ENCODE data around the gene RHNO1. TPM values are rescaled to one million over a fixed set of nuclear protein-coding genes. Genes with fewer than 3 reads are reported as not detected.

The RHNO1 gene
- total RNA-seq, 1 donor from 2014 or later, result 55.5 TPM

- no peak for TF ChIP-seq CTCF (conservative IDR thresholded peaks at IDR 0.05)
- Mint-ChIP-seq H3K27me3 (ENCODE audit: low read depth) (no peaks in the 10 kb centered on the region), H3K4me3 (no peak overlapping the region), H3K27ac (ENCODE audit: unreplicated experiment) (no peak overlapping the region), H3K36me3 (ENCODE audit: low read depth) (no peaks in the 10 kb centered on the region), H3K4me1 (peaks cover 12% of the 10 kb centered on the region), H3K9me3 (no peaks in the 10 kb centered on the region)
- DNase-seq (ENCODE audit: low read depth, low spot score), result no peak
Measured at GRCh38 chr12:2855546-2855945, 21.5 kb upstream of the RHNO1 start.

- Mint-ChIP-seq H3K4me1 (peaks cover 12% of the 10 kb centered on the region), H3K27me3 (ENCODE audit: low read depth) (no peaks in the 10 kb centered on the region), H3K4me3 (no peak overlapping the region), H3K36me3 (ENCODE audit: low read depth) (no peaks in the 10 kb centered on the region), H3K27ac (ENCODE audit: unreplicated experiment) (no peak overlapping the region), H3K9me3 (no peaks in the 10 kb centered on the region)
- TF ChIP-seq CTCF (conservative IDR thresholded peaks at IDR 0.05), result no peak
- DNase-seq (ENCODE audit: low read depth, low spot score), result no peak
Measured at GRCh38 chr12:2856051-2856450, 21.0 kb upstream of the RHNO1 start.

DNA sequence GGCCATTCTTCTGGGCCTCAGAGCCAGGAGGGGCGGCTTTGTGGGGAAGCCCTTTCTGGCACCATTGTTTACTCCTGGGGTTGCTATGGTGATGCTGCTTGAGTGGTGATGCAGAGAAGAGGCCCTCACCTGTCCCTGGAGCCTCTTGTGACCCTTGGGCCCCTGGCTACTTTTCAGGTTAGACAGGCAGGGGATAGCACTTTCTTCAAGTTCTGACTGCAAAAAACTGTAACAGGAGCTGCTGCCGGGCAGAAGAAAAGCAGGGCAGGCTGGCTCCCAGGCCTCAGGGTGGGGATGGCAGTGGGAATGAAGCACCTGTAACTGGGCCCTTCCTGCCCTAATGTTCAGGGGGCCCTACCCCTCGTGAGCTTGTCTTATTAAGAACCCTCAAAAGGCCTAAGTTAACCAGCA, 20.0 kb upstream of the RHNO1 start, which contains the start of gene TEX52:
Gene TEX52, minus strand, starts transcription at position 19 of the 411 bp plus-strand sequence. Its CDS starts 13 bp downstream, at position 6.
- Mint-ChIP-seq H3K4me1 (peaks cover 12% of the 10 kb centered on the region), H3K4me3 (no peak within 1 kb of the TSS), H3K36me3 (ENCODE audit: low read depth) (peaks cover 4% of the 10 kb centered on the region), H3K9me3 (no peaks in the 10 kb centered on the region), H3K27me3 (ENCODE audit: low read depth) (no peaks in the 10 kb centered on the region), H3K27ac (ENCODE audit: unreplicated experiment) (peak within 1 kb of the TSS; percentile 95)
- no peak for TF ChIP-seq CTCF (conservative IDR thresholded peaks at IDR 0.05)
- no peak for DNase-seq (ENCODE audit: low read depth, low spot score)

DNA sequence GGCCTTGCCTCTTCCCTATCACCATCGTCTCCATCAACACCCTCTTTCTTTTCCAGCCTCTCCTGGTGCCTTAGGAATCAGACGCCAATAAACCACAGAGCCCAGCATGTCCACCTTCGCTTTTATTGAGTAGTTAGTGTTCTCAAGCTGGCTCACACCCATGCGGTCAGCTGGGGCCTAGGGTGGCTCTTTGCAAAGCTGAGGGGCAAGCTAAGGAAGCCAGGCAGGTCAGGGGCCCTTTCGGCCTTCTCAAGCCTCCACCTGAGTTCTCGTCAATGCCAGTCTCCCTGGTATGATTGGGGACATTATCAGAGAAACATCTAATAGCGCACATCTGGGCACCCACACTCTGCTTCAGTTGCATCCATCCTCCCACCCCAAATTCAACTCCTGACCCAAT, 19.4 kb upstream of the RHNO1 start:
- DNase-seq (ENCODE audit: low read depth, low spot score), result no peak
- H3K36me3 Mint-ChIP-seq (ENCODE audit: low read depth), result peaks cover 4% of the 10 kb centered on the region
- no peak overlapping the region for H3K4me3 Mint-ChIP-seq
- H3K9me3 Mint-ChIP-seq, result no peaks in the 10 kb centered on the region
- no peak for TF ChIP-seq CTCF (conservative IDR thresholded peaks at IDR 0.05)
- peaks cover 12% of the 10 kb centered on the region for H3K4me1 Mint-ChIP-seq
- H3K27ac Mint-ChIP-seq (ENCODE audit: unreplicated experiment), result peak overlapping the region; percentile 95
- H3K27me3 Mint-ChIP-seq (ENCODE audit: low read depth), result no peaks in the 10 kb centered on the region

DNA sequence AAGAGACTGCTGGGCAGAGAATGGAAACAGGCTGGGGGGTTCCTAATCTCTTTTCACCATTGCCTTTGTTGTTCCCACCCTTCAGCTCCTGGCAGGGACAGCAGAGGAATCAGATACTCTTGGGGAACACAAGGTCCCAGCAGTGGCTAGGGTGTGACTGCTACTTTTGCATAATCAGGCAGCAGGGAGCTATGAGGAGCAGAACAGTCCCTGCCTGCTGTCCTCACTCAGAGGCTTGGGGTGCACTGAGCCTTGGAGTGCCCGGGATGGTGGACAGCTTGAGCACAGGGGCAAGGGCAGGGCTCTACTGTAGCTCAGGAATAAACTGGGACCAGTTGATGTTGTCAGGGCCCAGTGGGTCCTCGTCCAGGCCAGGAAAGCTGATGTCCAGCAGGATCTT, 18.7 kb upstream of the RHNO1 start:
- Mint-ChIP-seq H3K4me1 (peaks cover 12% of the 10 kb centered on the region), H3K36me3 (ENCODE audit: low read depth) (peaks cover 9% of the 10 kb centered on the region), H3K27ac (ENCODE audit: unreplicated experiment) (no peak overlapping the region), H3K27me3 (ENCODE audit: low read depth) (no peaks in the 10 kb centered on the region), H3K9me3 (no peaks in the 10 kb centered on the region), H3K4me3 (no peak overlapping the region)
- DNase-seq (ENCODE audit: low read depth, low spot score), result no peak
- no peak for TF ChIP-seq CTCF (conservative IDR thresholded peaks at IDR 0.05)
